CD4-positive, alpha-beta T cell treated with Interleukin-21 for 1 hour (primary cell): ENCODE data around the gene BAZ2B.

Experiments
- DNase-seq: peaks from one replicate; pipeline ENCODE4 v3.0.0-alpha.2; 2020

BAZ2B gene

DNA sequence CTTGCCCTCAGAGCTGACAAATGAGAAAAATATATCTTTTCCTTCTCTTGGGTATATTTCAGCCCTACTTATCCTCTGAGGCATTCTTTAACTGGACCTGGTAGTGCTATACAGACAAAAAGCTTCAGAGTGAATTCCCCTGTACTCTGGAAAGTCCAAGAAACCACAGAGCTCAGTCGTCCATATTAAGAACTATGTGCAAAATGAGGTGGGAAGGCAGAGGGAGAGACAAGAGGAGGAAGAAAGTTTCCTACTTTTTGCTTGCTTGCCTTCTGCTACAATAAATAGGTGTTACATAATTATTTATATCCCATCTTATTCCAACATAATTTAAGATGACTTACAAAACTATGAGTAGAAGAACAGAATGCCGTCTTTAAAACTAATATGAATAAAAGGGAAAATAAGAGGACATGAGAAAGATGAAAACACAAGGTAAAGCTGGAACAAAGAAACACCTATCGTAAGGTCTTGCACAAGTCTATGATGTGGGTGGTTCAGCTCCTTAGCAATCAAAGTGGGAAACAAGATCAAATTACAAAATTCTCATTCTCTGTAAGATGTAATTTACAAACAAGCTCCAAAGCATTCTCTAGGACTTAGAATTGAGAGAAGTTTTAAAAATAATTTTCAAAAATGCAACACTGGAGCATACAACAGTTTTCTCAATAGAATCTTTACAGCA is 97.9 kb downstream of the BAZ2B start:
- no peak for DNase-seq

DNA sequence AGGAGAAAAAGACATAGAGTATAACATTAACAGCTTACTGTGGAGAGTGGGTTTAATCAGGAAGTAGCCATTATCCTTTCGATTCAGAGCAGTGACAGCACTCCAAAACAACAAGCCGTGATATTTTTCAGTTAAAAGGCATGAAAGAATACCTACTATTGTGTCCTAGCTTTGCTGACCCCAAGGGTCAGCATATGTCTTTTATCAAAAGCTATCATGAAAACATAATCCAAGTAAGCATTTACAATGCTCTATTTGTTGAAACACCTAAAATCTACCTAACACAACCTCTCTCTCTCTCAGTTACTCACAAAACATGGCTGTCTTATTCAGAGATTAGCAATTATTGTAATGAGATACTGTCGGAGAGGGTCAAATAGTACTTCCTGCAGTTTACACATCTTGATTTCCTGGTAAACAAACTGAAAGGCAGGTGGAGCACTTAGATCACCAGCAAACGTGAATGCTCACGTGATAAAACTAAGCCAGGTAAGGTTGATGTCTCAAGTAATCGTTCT is 100.0 kb downstream of the BAZ2B start:
- peak; percentile 75 for DNase-seq

DNA sequence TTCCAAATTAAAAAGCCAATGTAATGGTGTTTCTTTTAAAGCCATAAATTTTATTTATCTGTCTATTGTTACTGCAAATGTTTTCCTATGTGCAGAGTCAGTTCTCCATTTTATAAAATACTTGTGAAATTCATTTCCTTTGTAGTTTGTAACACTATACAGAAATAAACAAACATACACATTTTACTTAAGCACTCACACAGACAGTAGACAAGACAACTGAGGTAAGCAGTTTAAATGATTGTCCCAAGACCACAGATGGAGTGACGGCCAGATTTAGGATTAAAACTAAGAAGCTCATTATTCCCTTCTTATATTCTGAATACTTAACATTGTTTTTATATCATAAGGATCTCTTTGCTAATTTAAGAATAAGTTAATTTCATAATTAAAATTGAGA is 100.9 kb downstream of the BAZ2B start:
- no peak for DNase-seq

DNA sequence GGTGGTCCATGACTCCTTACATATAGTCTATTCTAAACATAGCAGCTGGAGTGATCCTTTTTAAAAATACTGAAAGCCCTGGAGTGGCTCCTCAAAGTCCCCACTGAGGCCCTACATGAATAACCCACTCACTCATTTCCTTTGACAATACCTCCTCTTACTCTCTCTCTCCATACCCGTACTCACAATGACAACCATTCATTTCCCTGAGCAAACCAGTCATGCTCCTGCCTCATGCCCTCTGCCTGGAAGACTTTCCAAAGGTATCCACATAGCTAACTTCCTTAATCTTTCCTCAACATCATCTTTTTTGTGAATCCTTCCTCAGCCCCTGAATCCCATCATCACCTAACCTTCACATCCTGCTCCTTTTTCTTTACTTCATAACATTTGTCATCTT is 102.6 kb downstream of the BAZ2B start:
- DNase-seq, result no peak

DNA sequence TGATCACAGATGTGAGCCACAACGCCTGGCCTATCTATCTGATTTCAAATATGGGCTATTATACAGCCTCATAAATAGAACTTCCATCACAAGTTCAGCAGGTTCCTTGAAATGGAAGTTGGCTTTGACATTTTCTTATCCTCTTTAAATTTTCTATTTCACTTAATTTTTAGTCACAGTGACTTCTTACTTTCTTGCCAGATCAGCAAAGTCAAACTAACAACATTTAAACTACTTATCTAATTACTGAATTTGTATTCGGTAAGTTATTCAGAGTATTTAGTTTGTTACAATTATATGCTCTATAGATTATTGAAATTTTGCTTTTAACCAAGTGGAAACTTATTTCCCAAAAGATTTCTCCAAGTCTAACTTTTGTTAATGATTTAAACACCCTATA is 108.2 kb downstream of the BAZ2B start:
- DNase-seq, result no peak

DNA sequence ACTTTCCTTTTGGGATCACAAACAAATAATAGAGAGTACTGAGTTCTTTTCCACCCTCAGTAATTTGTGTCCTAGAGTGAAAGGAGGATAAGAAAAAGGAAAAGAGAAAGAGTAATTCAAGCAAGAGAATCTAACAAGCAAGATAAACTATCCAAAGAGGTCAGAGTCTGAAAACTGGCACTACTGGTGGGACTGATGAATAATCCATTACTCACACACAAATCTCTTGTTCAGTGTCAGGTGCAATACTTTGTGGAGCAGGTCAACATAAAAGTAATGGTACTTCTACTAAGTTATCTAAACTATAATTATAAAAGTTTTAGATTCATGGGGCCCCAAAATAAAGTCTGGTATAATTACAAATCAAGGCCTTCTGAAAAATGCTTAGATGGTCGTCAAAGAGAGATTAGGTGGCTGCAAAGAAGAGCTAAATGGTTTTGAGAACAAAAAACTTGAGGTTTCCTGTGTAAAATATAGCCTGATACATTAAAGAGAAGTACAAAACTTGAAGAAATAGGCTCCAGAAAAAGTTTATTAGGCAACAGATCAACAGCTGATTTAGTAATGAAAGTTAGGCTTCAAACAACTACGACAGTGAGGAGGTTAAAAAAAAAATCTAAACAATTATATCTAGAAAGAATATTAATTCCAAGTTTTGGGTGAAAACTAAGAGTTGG is 109.4 kb downstream of the BAZ2B start:
- no peak for DNase-seq

DNA sequence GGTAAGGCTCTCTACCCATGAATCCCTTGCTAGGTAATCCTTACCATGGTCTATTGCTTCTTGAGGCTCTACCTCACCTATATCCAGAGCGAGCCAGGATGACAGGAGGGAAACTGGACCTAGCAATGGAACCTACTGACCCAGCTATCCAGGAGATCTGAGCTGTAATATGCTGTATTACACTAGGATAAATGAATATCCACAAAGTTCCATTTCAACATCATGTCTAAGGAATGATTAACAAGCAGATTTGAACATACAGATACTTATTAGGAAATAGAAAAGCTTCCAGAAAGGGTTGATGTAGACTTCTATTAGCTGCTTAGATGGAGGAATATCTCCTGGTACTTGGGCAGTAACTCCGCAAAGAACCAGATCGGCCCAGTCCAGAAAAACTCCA is 110.1 kb downstream of the BAZ2B start:
- DNase-seq, result no peak

DNA sequence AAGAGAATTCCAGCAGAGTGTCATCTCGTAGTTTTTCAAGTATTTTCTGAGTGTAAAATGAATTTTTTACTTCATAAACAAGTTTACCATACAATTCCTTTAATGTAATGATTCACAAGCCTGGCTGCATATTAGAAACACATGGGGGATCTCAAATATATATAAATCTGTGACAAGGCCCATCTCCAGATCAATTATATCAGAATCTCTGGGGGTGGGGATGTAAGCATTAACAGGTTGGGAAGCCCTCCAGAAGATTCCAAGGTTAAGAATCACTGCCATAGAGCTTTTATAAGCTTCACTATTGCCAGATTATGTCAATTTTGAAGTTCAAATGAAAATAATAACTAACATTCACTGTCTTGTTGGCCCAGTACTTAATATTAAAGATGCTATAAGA is 111.2 kb downstream of the BAZ2B start:
- DNase-seq, result no peak

DNA sequence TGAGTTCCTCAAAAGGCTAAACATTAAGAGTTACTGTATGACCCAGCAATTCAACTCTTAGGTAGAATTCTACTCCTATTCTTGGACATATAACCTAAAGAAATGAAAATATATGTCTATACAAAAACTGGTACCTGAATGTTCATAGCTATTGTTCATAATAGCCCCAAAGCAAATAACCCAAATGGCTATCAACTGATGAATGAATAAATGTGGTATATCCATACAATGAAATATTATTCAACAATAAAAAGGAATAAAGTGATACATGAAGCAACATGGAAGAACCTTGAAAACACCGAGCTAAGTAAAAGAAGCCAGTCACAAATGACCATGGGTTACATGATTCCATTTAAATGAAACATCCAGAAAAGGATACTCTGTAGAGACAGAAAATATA is 114.6 kb downstream of the BAZ2B start:
- no peak for DNase-seq

DNA sequence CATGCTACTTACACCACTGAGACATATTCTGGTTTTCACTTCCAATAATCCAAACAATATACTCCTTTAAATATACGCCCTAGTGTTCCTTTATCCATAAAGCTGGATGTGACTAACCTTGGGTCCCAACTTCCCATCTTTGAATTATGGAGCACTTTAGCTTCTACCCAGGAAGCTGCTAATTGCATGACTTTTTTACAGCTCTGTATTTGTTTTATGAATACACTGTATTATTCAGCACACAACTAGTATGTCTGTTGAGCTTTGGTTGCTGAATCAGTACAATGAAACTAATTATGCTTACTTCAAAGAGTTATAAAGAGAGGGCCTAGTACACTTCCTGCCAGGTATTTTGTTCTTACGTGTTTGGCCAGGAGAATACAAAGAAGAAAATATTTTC is 118.5 kb downstream of the BAZ2B start:
- DNase-seq, result no peak

DNA sequence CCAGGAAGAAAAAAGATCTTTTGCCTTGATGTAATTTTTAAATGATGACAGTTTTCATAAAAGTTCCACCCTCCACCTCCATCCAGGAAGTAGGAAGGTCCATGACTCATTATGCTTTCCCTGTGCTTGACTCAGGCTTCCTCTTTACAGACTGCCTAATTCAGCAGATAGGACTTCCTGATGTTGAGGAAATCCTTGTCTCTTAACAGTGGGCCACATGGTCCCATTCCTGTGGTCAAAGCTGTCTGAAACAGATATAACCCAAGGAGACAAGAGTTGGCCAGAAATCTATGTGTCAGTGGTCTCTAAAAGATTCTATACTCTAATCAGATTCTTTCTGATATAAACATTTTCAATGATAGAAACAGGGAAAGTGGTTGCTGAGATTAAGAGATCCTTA is 119.1 kb downstream of the BAZ2B start:
- DNase-seq, result no peak

DNA sequence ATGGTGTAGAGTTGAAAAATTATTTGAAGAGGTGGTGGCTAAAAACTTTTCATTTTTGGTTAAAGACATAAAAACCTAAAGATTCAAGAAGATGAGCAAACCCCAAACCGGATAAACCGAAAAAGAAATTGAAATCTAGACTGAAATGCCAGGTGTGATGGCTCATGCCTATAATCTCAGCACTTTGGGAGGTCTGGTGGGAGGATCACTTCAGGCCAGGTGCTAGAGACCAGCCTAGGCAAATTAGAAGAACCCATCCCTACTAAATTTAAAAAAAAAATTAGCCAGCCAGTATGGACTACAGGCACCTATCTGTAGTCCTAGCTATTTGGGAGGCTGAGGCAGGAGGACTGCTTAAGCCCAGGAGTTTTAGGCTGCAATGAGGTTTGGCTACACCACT is 126.9 kb downstream of the BAZ2B start:
- no peak for DNase-seq

DNA sequence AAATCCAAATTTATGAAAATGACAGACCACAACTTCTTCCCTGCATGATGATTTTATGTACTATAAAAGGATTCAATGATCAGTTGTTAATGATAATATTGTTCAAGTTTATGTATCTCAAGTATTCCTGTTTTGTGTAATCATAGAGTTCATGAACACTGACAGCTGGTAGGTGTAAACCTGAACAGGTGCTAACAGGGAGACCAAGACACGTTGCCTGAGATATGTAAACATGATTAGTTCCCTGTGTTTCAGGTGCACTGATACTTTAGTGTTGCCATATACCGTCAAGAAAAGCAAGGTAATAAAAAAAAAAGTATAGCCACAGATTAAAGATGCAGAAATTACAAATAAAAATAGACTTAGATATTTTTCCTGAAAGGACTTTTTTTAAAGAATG is 131.8 kb downstream of the BAZ2B start:
- DNase-seq, result no peak

DNA sequence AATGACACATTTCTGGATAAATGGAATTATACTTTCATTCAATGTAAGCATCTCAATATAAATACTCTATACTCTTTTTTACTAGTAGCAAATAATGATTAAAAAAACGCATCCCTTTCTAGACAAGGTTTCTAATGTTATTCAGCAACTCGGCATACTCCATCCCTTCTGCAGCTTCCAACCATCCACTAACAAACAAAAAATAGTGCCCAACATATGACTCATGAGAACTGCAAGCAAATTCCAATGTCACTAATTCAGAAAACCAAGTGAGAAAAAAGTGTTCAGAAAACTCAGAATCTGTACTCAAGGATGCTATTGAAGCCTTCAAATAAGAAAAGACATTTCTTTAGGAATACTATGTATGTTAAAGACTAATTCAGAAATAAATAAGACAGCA is 140.0 kb downstream of the BAZ2B start:
- DNase-seq, result no peak

DNA sequence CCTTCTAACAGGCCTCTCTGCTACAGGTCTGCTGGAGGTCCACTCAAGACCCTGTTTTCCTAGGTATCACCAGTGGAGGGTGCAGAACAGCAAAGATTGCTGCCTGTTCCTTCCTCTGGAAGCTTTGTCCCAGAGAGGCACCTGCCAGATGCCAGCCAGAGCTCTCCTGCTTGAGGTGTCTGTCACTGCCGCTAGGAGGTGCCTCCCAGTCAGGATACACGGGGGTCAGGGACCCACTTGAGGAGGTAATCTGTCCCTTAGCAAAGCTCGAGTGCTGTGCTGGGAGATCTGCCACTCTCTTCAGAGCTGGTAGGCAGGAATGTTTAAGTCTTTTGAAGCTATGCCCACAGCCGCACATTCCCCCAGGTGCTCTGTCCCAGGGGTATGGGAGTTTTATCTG is 140.6 kb downstream of the BAZ2B start:
- DNase-seq, result no peak

DNA sequence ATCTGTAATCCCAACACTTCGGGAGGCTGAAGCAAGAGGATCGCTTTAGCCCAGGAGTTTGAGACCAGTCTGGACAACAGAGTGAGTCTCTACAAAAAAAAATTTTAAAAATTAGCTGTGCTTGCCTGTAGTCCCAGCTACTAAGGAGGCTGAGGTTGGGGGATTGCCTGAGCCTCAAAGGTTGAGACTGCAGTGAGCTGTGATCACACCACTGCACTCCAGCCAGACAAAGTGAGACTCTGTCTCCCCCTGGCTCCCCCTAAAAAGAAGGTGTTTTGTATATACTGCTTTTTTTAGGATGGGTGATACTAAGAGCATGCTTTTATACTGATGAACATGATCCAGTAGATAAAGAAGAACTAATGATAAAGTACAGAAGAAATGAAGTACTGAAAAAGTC is 145.0 kb downstream of the BAZ2B start:
- no peak for DNase-seq

DNA sequence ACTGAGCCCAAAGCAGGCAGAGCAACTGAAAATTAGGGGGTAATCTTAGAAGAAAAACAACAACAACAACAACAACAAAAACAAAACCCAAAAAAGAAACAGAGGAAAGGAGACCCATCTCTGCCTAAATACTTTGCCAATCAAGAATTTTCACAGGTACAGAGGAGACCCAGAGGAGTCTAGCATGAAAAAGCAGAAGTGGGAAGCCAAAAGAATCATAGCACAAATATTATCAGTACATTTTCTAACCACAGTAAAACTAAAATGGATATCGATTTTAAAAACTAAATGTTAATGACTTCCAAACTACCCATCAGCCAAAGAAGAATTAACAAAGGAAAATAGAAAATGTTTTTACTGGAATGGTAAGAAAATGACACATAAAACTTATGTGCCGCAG is 148.1 kb downstream of the BAZ2B start:
- DNase-seq, result no peak

DNA sequence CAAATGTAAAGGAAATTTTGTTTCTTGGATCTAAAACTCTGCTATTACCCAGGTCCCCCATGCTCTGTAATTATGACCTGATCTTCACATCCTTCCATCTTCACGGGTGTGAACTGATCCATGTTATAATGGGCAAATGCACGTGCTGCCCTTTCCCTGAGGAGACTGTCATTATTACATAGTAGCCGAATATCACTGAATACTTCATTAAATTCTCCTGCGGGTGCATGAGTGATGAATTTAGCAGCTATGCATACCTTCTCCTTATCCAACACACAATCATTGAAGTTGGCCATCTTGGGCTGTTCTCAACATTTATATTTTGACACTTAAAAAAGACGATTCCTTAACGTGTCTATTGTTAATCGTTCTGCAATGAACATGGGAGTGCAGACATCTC is 153.4 kb downstream of the BAZ2B start:
- no peak for DNase-seq

DNA sequence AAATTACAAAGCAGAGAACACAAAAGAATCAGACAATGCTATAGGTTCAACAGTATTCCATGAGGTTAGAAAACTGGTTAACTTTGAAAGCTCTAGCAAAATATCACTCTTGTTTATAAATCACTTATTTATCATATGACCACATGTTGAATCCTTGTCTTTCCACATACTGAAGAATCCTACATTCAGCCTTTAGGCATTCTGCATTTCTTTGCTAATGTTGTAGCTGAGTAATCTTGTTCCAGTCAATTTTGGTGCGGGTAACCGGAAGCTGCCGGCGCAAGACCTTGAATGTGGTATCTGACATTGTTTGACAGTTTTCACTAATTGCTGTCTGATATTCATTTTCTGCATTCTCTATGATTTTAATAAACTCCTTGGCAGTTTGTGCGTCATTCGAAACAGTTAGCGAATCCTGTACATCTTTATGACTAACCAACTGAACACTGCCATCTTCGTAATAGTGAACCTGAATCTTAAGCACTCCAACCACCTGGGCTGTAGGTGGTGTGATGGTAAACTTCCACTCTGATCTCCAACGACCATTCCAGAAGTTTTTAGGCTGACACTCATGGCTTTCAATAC is 154.1 kb downstream of the BAZ2B start:
- no peak for DNase-seq

DNA sequence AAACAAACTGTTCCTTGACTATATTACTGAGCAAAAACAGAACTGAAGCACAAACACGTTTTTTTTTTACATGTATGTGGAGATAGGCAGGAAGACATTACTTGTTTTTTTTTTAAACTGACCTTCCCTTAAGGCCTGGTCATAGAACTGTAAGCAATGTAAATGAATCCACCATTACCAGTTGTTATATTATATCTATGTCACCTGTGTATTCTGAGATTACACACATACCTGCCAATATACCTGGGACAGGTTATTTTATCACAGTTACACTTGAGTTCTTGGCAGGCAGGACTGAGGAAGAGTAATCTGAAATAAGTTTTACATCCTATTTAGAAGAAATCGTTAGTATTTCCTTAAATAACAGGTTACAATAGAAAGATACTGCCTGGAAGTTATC is 155.3 kb downstream of the BAZ2B start:
- no peak for DNase-seq

DNA sequence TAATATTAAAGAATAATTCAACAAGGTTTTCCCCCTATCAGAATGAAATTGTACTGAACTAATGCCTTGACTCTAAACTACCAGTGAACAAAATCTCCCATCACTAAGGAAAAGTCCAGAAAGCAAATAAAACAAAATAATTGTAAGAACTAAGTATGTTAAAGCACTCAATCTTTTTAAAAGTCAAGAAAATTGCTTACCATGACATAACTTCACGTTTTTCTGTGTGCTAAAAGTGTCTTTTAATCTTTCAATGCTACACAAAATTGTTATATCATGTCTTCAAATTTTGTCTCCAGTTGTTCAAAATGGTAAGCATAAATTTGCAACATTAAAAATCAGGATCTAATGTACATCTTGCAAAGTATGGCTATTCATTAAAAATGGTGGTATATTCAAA is 156.1 kb downstream of the BAZ2B start:
- no peak for DNase-seq

DNA sequence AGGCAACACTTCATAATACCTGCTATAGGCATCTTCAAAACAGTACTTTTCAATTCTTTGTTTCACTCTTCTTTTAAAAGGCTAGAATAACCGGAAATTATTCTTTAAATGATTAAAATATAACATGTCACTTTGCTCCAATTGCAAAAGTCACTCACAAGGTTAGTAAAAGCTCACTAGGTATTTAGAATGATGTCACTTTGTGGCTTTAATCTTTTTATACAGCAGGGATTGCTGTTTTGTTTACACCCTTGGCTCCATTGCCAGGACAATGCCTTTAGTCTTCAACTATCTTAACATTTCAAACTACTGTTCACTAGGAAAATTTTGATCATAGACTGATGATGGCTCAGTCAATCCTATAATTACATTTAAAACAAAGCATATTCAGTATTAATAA is 157.1 kb downstream of the BAZ2B start:
- no peak for DNase-seq

DNA sequence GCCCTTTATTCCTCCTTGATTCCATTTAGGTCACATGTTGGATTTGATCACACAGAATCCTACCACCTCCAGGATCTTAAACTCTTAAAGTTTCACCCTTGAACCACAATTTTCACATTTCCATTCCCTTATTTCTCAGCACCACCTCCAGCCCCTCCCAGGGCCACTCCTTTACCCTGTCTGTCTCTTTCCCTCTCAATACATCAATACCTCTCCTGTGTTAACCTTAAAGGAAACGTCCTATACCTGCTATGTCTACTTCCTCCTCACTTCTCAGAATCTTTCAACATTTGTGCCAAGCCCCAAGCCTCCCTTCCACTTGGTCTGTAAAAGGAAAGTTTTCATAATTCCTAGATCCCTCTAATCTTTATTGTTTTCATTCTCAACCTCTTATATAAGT is 158.8 kb downstream of the BAZ2B start:
- no peak for DNase-seq
